ENCODE data around the gene RAPGEF6. TPM values are rescaled to one million over a fixed set of nuclear protein-coding genes. Genes with fewer than 3 reads are reported as not detected.

RAPGEF6 gene
- total RNA-seq, 1 experiment from 2014 or later, result 25.0 TPM

DNA sequence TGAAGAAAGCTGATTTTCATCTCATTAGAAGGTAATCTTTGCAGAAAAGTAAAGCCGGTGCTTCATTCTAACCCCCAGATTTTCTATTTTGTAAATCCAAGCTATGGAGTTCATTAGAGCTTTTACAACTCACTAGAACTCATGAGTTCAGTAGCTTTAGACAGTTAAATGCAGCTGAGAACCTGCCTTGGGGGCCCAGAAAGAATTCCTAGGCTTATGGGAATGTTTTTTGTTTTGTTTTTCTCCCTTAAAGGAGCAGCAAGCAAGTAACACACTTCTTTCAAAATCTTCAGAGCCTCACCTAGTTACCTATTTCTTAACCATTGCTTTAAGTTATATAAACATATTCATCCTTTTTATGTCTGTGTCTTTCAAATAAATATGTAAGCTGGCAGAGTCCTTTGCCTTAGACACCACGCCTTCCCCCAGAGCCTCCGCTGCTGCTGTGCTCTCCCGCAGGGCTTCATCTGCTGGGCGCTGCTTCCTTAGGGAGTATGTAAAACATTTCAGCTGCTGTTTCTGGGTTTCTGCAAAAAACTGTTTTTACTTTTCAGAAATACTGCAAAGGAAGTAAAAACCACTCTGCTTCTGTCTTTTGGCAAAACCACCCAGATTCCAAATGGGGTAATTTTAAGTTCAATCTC lies 238.3 kb downstream of the RAPGEF6 start:
- H3K27ac ChIP-seq (ENCODE audit: low read length), result no peak overlapping the region
- POLR2A ChIA-PET, result no interaction called here

DNA sequence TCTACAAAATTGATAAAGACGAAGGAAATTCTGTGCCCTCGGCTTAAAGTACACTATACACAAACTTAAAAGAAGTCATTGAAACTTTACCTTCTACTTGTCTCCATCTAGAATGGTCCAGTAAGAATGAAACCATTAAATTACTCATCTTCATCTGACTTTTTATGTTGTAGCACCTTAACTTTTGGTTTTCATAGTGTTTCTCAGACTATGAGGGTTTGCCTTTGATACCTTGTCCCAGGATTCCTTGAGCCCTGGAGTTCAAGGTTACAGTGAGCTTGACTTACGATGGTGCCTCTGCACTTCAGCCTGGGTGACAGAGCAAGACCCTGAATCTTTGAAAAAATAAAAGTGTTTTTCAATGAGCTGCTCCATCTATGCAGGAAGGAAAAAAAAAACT lies 239.0 kb downstream of the RAPGEF6 start:
- CTCF ChIA-PET, result no interaction called here
- POLR2A ChIA-PET, result no interaction called here
- no peak overlapping the region for H3K27ac ChIP-seq (ENCODE audit: low read length)
- H3K9me3 ChIP-seq (ENCODE audit: control insufficient read depth, insufficient read depth, low read depth, low read length), result no peaks in the 10 kb centered on the region
- peaks cover 3% of the 10 kb centered on the region; the same call in 1 of the 2 replicates for H3K4me1 ChIP-seq (ENCODE audit: control insufficient read depth, insufficient read depth, low read length)
- peaks cover 19% of the 10 kb centered on the region for H3K36me3 ChIP-seq (ENCODE audit: control insufficient read depth, insufficient read depth, low read length)
- TF ChIP-seq, protein P1, sequence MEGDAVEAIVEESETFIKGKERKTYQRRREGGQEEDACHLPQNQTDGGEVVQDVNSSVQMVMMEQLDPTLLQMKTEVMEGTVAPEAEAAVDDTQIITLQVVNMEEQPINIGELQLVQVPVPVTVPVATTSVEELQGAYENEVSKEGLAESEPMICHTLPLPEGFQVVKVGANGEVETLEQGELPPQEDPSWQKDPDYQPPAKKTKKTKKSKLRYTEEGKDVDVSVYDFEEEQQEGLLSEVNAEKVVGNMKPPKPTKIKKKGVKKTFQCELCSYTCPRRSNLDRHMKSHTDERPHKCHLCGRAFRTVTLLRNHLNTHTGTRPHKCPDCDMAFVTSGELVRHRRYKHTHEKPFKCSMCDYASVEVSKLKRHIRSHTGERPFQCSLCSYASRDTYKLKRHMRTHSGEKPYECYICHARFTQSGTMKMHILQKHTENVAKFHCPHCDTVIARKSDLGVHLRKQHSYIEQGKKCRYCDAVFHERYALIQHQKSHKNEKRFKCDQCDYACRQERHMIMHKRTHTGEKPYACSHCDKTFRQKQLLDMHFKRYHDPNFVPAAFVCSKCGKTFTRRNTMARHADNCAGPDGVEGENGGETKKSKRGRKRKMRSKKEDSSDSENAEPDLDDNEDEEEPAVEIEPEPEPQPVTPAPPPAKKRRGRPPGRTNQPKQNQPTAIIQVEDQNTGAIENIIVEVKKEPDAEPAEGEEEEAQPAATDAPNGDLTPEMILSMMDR (IDR thresholded peaks at IDR 0.05), result no peak
- TF ChIP-seq TCF7L2 (IDR thresholded peaks at IDR 0.05; ENCODE audit: low read depth, low read length) (no peak), SIN3A (IDR thresholded peaks at IDR 0.05; ENCODE audit: borderline replicate concordance, insufficient read depth, low read depth, low read length) (no peak), POLR2AphosphoS5 (IDR thresholded peaks at IDR 0.05; ENCODE audit: low read depth, low read length) (no peak)
- TF ChIP-seq, protein P2, sequence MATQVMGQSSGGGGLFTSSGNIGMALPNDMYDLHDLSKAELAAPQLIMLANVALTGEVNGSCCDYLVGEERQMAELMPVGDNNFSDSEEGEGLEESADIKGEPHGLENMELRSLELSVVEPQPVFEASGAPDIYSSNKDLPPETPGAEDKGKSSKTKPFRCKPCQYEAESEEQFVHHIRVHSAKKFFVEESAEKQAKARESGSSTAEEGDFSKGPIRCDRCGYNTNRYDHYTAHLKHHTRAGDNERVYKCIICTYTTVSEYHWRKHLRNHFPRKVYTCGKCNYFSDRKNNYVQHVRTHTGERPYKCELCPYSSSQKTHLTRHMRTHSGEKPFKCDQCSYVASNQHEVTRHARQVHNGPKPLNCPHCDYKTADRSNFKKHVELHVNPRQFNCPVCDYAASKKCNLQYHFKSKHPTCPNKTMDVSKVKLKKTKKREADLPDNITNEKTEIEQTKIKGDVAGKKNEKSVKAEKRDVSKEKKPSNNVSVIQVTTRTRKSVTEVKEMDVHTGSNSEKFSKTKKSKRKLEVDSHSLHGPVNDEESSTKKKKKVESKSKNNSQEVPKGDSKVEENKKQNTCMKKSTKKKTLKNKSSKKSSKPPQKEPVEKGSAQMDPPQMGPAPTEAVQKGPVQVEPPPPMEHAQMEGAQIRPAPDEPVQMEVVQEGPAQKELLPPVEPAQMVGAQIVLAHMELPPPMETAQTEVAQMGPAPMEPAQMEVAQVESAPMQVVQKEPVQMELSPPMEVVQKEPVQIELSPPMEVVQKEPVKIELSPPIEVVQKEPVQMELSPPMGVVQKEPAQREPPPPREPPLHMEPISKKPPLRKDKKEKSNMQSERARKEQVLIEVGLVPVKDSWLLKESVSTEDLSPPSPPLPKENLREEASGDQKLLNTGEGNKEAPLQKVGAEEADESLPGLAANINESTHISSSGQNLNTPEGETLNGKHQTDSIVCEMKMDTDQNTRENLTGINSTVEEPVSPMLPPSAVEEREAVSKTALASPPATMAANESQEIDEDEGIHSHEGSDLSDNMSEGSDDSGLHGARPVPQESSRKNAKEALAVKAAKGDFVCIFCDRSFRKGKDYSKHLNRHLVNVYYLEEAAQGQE (IDR thresholded peaks at IDR 0.05; ENCODE audit: insufficient read depth in 1 of 2, low read depth in 2 of 2, low read length in 1 of 2), result no peak
- H3K27me3 ChIP-seq (ENCODE audit: control insufficient read depth, insufficient read depth, low read length), result no peaks in the 10 kb centered on the region
- in situ Hi-C loops (cut with HindIII; ENCODE audit: low pct_unique_long_range_greater_than_20kb, low sequenced_read_pairs) (no loop called here), intact Hi-C loops (cut with micrococcal nuclease; ENCODE audit: unreplicated experiment) (no loop called here)
- ATAC-seq (no peak), DNase-seq (ENCODE audit: low read depth, low spot score) (no peak)
- no TSS peak for BruUV-seq (replicated peaks)
- no peak overlapping the region for H3K4me3 ChIP-seq (ENCODE audit: low read depth in 2 of 2, low read length in 2 of 2)

More for the DNA sequence above, 238.3 kb downstream of the RAPGEF6 start:
- Histone ChIP-seq H3K4me1 (ENCODE audit: control insufficient read depth, insufficient read depth, low read length) (peaks cover 3% of the 10 kb centered on the region; the same call in 1 of the 2 replicates), H3K9me3 (ENCODE audit: control insufficient read depth, insufficient read depth, low read depth, low read length) (no peaks in the 10 kb centered on the region), H3K27me3 (ENCODE audit: control insufficient read depth, insufficient read depth, low read length) (no peaks in the 10 kb centered on the region), H3K36me3 (ENCODE audit: control insufficient read depth, insufficient read depth, low read length) (peaks cover 19% of the 10 kb centered on the region), H3K4me3 (ENCODE audit: low read depth in 2 of 2, low read length in 2 of 2) (no peak overlapping the region)
- in situ Hi-C loops (cut with HindIII; ENCODE audit: low pct_unique_long_range_greater_than_20kb, low sequenced_read_pairs) (no loop called here), intact Hi-C loops (cut with micrococcal nuclease; ENCODE audit: unreplicated experiment) (no loop called here)
- ATAC-seq (no peak), DNase-seq (ENCODE audit: low read depth, low spot score) (no peak)
- CTCF ChIA-PET, result no interaction called here
- TF ChIP-seq, protein P2 (IDR thresholded peaks at IDR 0.05; ENCODE audit: insufficient read depth in 1 of 2, low read depth in 2 of 2, low read length in 1 of 2), result no peak
- TF ChIP-seq POLR2AphosphoS5 (IDR thresholded peaks at IDR 0.05; ENCODE audit: low read depth, low read length), result no peak
- TF ChIP-seq TCF7L2 (IDR thresholded peaks at IDR 0.05; ENCODE audit: low read depth, low read length), result no peak
- no peak for TF ChIP-seq SIN3A (IDR thresholded peaks at IDR 0.05; ENCODE audit: borderline replicate concordance, insufficient read depth, low read depth, low read length)
- TF ChIP-seq, protein P1 (IDR thresholded peaks at IDR 0.05), result no peak
- BruUV-seq (replicated peaks), result no TSS peak
